GM20431 (cell line): ENCODE measurements around the gene ITFG1.
"Not testable (repeated sequence)": the region's sequence is repeated elsewhere in the genome, so short reads cannot be mapped to it uniquely, and the experiment has no call there.

Experiments used
- in situ Hi-C: fragments of 300-500 bp; cut with MseI, MboI; formaldehyde crosslinking; loops from one replicate; pipeline ENCODE4 v1.15.0; 2020; ENCODE audit warnings: low sequenced_read_pairs; ENCODE audit not compliant: unreplicated experiment

The ITFG1 gene

GRCh38 chr16:47260503-47260902, 200.4 kb downstream of the ITFG1 start:
- in situ Hi-C loops = no loop called here

DNA sequence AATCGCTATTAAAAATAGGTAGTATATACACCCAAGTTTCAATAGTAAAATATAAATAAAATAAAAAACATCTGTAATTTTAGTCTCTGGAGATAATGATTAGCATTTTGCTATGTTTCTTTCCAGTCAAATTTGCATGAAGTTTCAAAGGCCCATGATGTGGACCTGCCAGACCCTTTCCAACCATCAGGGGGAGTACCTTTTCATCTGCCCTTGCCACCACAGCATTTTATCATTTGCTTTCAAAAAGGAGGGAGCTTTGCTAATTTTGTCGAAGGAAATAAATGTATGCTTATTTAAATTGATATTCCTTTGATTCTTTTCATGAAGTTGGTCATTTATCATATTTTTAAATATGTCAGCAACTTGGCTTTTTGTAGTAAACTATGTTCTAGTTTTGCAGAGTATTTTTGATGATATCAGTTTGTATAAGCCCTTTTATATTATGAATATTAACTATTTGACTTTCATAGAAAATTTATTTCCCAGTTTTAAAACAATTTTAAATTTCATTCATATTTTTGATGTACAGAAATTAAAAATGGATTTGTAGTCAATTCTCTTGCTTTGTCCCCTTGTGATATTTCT, 201.9 kb downstream of the ITFG1 start:
- in situ Hi-C loops = no loop called here

- in situ Hi-C loops = no loop called here
These were observed 206.1 kb downstream of the ITFG1 start for GRCh38 chr16:47254756-47255155.

- in situ Hi-C loops = no loop called here
These were observed 209.9 kb downstream of the ITFG1 start for GRCh38 chr16:47250983-47251382.

DNA sequence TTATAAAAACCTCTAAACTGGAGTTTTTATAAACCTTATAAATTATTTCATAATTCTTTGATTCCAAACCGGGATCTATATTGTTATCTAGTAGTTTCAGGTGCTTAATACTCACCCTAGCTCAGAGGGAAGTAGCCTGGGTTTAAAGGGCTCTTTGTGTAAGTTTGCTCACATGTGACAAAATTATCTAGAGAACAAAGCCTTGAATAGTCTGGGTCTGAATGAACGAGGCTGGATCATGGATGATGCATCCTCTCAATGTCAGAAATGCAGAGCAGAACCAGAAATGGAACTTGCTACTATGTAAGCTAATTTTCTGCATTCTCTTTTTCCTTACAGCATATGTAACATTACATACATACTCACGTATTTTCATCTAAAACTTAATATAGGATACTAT, 213.2 kb downstream of the ITFG1 start:
- in situ Hi-C loops = no loop called here

- in situ Hi-C loops = no loop called here
These were observed 216.7 kb downstream of the ITFG1 start for GRCh38 chr16:47244206-47244605.

DNA sequence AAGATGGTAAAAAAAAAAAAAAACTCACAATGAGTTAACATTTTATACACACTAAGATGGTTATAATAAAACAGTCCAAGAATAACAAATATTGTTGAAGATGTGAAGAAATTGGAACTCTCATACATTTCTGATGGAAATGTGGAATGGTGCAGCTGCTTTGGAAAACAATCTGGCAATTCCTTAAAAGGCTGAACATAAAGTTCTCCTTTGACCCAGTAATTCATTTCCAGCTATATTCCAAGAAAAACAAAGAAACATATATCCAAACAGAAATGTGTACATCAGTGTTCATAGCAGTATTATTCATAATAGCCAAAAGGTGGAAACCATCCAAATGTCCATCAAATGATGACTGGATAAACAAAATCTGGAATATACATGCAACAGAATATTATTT, 219.8 kb downstream of the ITFG1 start:
- in situ Hi-C loops = no loop called here

- in situ Hi-C loops = no loop called here
These were observed 224.1 kb downstream of the ITFG1 start for GRCh38 chr16:47236716-47237115.

DNA sequence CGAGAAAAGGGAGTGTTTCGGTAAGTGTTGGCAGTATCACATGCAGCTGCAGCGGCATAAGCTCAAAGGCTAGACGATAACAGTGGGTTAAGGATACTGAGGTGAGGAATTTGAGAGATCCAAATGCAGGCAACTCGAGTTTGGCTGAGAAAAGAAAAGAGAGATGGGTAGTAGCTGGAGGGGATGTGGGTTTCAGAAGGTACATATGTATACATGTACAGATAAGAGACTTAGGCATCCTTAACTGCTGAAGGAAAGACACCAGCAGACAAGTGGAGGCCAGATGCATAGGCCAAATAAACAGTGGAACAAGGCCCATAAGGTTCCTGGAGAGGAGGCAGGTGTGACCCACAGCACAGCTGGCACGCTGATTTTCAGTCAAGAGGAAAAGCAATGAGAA, 230.6 kb downstream of the ITFG1 start:
- in situ Hi-C loops = no loop called here

DNA sequence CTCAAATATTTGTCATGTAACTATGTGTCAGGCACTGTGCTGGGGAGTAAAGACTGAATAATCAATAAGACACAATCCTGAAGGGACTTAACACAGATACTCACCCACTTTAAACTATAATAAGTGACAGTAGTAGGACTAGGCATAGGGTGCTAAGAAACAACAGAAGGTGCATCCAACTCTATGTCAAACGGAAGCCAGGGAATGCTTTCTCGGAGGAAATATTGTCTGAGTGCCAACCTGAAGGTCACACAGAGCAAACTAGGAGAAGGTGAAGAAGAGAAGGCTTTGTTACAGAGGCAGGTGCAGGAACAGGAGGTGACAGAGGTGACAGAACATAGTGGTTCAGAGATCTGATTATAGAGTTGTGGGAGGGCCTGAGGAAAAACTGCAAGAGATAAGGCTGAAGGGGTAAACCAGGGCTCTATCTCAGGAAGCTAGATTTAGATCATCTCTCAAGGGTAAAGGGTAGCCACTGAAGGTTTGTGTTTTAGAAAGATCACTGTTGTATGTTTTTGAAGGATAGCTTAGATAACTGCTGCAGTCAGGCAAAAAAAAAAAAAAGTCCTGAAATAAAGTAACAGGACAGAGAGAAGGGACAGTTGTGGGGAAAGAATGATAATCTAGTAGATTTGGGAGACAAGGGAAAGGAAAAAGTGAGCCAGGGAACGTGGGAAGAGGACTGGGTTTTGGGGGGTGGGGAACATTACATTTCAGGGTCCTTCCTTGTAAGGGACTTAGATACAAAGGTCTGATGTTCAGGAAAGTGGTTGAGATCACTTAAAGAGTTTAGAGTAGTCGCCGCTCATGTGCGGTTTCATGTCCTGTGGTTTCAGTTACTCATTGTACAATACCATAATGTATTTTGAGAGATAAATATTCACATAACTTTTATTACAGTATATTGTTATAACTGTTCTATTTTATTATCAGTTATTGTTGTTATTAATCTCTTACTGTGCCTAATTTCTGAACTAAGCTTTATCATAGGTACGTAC, 231.5 kb downstream of the ITFG1 start:
- in situ Hi-C loops = no loop called here

GRCh38 chr16:47228241-47228640, 232.6 kb downstream of the ITFG1 start:
- in situ Hi-C loops = no loop called here

GRCh38 chr16:47213761-47214440, 247.0 kb downstream of the ITFG1 start:
- in situ Hi-C loops = no loop called here

- in situ Hi-C loops = no loop called here
These were observed 249.6 kb downstream of the ITFG1 start for GRCh38 chr16:47211218-47211617.

DNA sequence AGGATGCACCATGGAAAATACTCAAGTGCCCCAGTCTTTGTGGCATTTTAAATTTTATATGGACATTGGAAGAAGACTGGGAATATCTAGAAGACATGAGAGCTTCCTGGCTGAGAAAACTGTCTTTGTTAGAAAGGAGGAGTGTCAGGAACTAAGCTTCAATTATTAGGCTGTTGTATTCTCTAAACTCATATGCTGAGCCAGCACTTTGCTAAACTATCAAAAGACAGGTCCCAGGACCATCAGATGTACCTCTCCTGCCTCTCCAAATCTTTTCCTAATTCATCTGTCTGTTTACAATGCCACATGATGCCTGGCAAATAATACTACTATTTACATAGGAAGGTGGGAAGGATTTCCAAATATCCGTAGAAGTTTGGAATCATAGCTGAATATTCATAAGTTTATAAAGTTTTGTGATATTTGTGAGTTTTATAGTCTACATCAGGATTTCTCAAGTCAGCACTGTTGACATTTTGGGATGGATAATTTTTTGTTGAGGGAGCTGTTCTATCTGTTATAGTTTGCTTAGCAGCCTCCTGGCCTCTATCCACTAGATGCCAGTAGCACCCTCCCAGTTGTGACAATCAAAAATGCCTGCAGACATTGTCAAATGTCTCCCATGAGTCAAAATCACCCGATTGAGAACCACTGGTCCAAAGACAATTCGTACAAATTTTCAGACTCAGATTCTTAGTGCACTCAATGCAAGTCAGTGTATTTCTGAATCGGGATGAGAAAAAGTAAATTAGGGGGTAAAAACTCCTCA, 255.9 kb downstream of the ITFG1 start:
- in situ Hi-C loops = no loop called here

DNA sequence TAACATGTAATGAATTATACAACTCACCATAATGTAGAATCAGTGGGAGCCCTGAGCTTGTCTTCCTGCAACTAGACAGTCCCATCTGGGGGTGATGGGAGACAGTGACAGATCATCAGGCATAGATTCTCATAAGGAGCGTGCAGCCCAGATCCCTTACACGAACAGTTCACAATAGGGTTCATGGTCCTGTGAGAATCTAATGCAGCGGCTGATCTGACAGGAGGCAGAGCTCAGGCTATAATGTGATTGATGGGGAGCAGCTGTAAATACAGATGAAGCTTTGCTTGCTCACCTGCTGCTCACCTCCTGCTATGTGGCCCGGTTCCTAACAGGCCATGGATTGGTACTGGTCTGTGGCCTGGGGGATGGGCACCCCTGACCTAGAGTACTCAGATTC, 257.4 kb downstream of the ITFG1 start:
- in situ Hi-C loops = not testable (repeated sequence)

GRCh38 chr16:47198180-47198575, 262.7 kb downstream of the ITFG1 start:
- in situ Hi-C loops = no loop called here

DNA sequence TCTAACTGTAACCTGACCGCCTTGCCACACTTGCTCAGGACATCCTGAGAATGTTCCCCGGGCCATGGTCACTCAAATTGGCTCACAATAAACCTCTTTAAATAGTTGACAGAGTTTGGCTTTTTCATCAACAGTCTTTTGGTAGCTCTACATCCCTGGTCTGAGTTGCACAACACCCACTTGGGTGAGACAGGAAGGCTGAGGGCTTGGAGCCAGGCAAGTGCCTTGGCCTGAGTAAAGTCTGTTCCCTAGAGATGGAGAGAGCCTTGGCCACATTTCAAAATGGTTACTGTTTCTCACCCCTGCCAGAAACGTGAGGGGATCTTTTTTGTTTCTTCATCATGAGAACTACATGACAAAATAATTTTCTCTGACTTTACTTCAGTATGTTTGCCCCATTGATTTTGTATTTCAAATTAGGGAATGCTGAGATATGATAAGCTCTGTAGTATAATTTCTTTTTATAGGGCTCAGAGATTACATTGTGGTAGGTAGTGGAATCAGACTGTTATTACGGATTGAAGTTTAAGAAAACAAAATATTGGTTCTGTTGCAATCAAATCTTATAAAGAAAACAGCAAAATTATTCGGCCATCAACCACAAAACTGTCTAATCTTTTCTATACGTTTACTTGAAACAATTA, 263.2 kb downstream of the ITFG1 start:
- in situ Hi-C loops = no loop called here

DNA sequence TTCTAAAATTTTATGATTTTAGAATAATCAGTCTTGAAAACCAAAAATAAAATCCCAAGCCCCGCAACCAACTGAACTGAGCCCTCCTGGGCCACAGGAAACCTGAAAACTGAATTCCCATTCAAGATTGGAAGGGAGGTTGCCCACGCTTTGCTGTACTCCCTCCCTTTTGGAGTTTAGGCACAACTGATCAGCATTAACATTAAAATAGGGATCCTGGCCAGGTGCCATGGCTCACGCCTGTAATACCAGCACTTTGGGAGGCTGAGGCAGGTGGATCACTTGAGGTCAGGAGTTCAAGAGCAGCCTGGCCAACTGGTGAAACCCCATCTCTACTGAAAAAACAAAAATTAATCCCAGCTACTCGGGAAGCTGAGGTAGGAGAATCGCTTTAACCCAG, 264.4 kb downstream of the ITFG1 start:
- in situ Hi-C loops = no loop called here

DNA sequence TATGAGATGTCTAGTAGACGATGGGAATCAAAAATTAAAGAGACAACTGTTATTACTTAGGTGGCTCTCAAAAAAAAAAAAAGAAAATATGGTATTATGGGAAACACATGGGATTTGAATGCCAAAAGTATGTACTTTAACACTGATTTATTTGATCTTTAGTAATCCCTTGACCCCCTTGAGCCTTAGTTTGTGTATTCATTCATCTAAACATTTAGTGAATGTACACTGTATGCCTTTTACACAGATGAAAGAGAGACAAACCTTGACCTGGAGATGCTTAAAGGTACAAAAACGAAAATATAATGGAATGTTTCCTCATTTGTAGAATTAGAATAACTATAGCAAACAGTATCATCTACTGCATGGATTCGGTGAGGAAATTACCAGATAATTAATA, 278.5 kb downstream of the ITFG1 start:
- in situ Hi-C loops = no loop called here

DNA sequence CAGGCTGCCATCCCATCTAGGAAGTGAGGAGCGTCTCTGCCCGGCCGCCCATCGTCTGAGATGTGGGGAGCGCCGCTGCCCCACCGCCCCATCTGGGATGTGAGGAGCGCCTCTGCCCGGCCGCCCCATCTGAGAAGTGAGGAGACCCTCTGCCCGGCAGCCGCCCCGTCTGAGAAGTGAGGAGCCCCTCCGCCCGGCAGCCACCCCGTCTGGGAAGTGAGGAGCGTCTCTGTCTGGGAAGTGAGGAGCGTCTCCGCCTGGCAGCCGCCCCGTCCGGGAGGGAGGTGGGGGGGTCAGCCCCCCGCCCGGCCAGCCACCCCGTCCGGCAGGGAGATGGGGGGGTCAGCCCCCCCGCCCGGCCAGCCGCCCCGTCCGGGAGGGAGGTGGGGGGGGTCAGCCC, 279.8 kb downstream of the ITFG1 start:
- in situ Hi-C loops = not testable (repeated sequence)
